ENCODE measurements around the gene PXMP2. TPM values are rescaled to one million over a fixed set of nuclear protein-coding genes. Genes with fewer than 3 reads are reported as not detected.

Gene PXMP2
- polyA plus RNA-seq, 1 donor (not counting 4 experiments of a cell fraction or from before 2014, with no cell fraction given): 18.0 TPM

GRCh38 chr12:132728502-132728901 is 41.1 kb downstream of the PXMP2 start:
- H3K27me3 ChIP-seq (ENCODE audit: control insufficient read depth, extremely low read depth, insufficient read depth, low read length): no peaks in the 10 kb centered on the region
- peaks cover 10% of the 10 kb centered on the region for H4K20me1 ChIP-seq (ENCODE audit: control insufficient read depth, extremely low read depth, insufficient read depth, low read length)
- no peaks in the 10 kb centered on the region for H3K9me3 ChIP-seq (ENCODE audit: control insufficient read depth, low read depth, low read length)
- no peak overlapping the region for H3K4me3 ChIP-seq (ENCODE audit: control insufficient read depth in 2 of 3, extremely low read depth in 1 of 3, insufficient read depth in 2 of 3, low read depth in 1 of 3, low read length in 3 of 3)
- TF ChIP-seq EZH2 (IDR thresholded peaks at IDR 0.05; ENCODE audit: low read length): no peak
- TF ChIP-seq CTCF (optimal IDR thresholded peaks at IDR 0.05 in 1 of 3, IDR thresholded peaks at IDR 0.05 in 1 of 3, conservative IDR thresholded peaks at IDR 0.05 in 1 of 3; ENCODE audit: extremely low read depth in 1 of 3, insufficient read depth in 2 of 3, low read length in 3 of 3): no peak
- H3K36me3 ChIP-seq (ENCODE audit: control insufficient read depth in 2 of 2, extremely low read depth in 1 of 2, insufficient read depth in 2 of 2, low read length in 2 of 2): peaks cover 46 to 60% of the 10 kb centered on the region in 2 experiments
- H3K4me2 ChIP-seq (ENCODE audit: control insufficient read depth, extremely low read depth, insufficient read depth, low read depth, low read length): no peak overlapping the region
- DNase-seq (ENCODE audit: low read depth, low spot score) (no peak), FAIRE-seq (no peak)
- H3K9ac ChIP-seq (ENCODE audit: control insufficient read depth, extremely low read depth, insufficient read depth, low read length): no peak overlapping the region
- H3K79me2 ChIP-seq (ENCODE audit: control insufficient read depth, insufficient read depth, low read length): peaks cover 32% of the 10 kb centered on the region
- no peak overlapping the region for H3K27ac ChIP-seq (ENCODE audit: control insufficient read depth, insufficient read depth, low read length)
- no peaks in the 10 kb centered on the region for H3K4me1 ChIP-seq (ENCODE audit: control insufficient read depth, extremely low read depth, insufficient read depth, low read length)
- dilution Hi-C loops (cut with MboI; ENCODE audit: extremely low pct_ligation_motif_present, low sequenced_read_pairs): no loop called here
- H3K9me1 ChIP-seq (ENCODE audit: control insufficient read depth, extremely low read depth, insufficient read depth, low read length): no peaks in the 10 kb centered on the region
- no peak overlapping the region for H2AFZ ChIP-seq (ENCODE audit: control insufficient read depth, low read length)

- Histone ChIP-seq H3K27ac (ENCODE audit: control insufficient read depth, insufficient read depth, low read length) (no peak overlapping the region), H3K9me1 (ENCODE audit: control insufficient read depth, extremely low read depth, insufficient read depth, low read length) (no peaks in the 10 kb centered on the region), H4K20me1 (ENCODE audit: control insufficient read depth, extremely low read depth, insufficient read depth, low read length) (peaks cover 14% of the 10 kb centered on the region), H3K36me3 (ENCODE audit: control insufficient read depth in 2 of 2, extremely low read depth in 1 of 2, insufficient read depth in 2 of 2, low read length in 2 of 2) (peaks cover 49 to 67% of the 10 kb centered on the region in 2 experiments), H3K4me3 (ENCODE audit: control insufficient read depth in 2 of 3, extremely low read depth in 1 of 3, insufficient read depth in 2 of 3, low read depth in 1 of 3, low read length in 3 of 3) (no peak overlapping the region), H3K79me2 (ENCODE audit: control insufficient read depth, insufficient read depth, low read length) (peaks cover 26% of the 10 kb centered on the region), H3K4me1 (ENCODE audit: control insufficient read depth, extremely low read depth, insufficient read depth, low read length) (no peaks in the 10 kb centered on the region), H3K4me2 (ENCODE audit: control insufficient read depth, extremely low read depth, insufficient read depth, low read depth, low read length) (no peak overlapping the region), H3K9me3 (ENCODE audit: control insufficient read depth, low read depth, low read length) (no peaks in the 10 kb centered on the region), H3K27me3 (ENCODE audit: control insufficient read depth, extremely low read depth, insufficient read depth, low read length) (no peaks in the 10 kb centered on the region), H2AFZ (ENCODE audit: control insufficient read depth, low read length) (no peak overlapping the region), H3K9ac (ENCODE audit: control insufficient read depth, extremely low read depth, insufficient read depth, low read length) (no peak overlapping the region)
- TF ChIP-seq CTCF (optimal IDR thresholded peaks at IDR 0.05 in 1 of 3, IDR thresholded peaks at IDR 0.05 in 1 of 3, conservative IDR thresholded peaks at IDR 0.05 in 1 of 3; ENCODE audit: extremely low read depth in 1 of 3, insufficient read depth in 2 of 3, low read length in 3 of 3): no peak
- no peak for TF ChIP-seq EZH2 (IDR thresholded peaks at IDR 0.05; ENCODE audit: low read length)
- FAIRE-seq (no peak), DNase-seq (ENCODE audit: low read depth, low spot score) (no peak)
- dilution Hi-C loops (cut with MboI; ENCODE audit: extremely low pct_ligation_motif_present, low sequenced_read_pairs): no loop called here
These were observed 42.3 kb downstream of the PXMP2 start for GRCh38 chr12:132729541-132730320.
